ENCODE measurements around the gene CRYAA.
"Not testable (repeated sequence)": the region's sequence is repeated elsewhere in the genome, so short reads cannot be mapped to it uniquely, and the experiment has no call there.

The CRYAA gene

GRCh38 chr21:43177043-43177906 is 8.5 kb downstream of the CRYAA start:
- not testable (repeated sequence) for DNase-seq

GRCh38 chr21:43178175-43178826 is 9.5 kb downstream of the CRYAA start:
- DNase-seq: not testable (repeated sequence)

- not testable (repeated sequence) for DNase-seq
Observed at GRCh38 chr21:43181033-43181432, 12.2 kb downstream of the CRYAA start.

- not testable (repeated sequence) for DNase-seq
Observed at GRCh38 chr21:43187268-43187667, 18.5 kb downstream of the CRYAA start.

GRCh38 chr21:43187715-43188114 is 18.9 kb downstream of the CRYAA start:
- DNase-seq: no peak

GRCh38 chr21:43188181-43188580 is 19.4 kb downstream of the CRYAA start:
- no peak for DNase-seq

- no peak for DNase-seq
Observed at GRCh38 chr21:43188592-43189210, 19.9 kb downstream of the CRYAA start.

GRCh38 chr21:43189936-43190335 is 21.1 kb downstream of the CRYAA start:
- DNase-seq: no peak

GRCh38 chr21:43190544-43190943 is 21.7 kb downstream of the CRYAA start:
- DNase-seq: no peak

- no peak for DNase-seq
Observed at GRCh38 chr21:43190951-43191350, 22.1 kb downstream of the CRYAA start.

GRCh38 chr21:43191521-43191920 is 22.7 kb downstream of the CRYAA start:
- no peak for DNase-seq

GRCh38 chr21:43191971-43192370 is 23.2 kb downstream of the CRYAA start:
- no peak for DNase-seq

- DNase-seq: no peak
Observed at GRCh38 chr21:43192501-43193081, 23.8 kb downstream of the CRYAA start.

GRCh38 chr21:43193088-43193650 is 24.4 kb downstream of the CRYAA start:
- DNase-seq: no peak

GRCh38 chr21:43193651-43194302 is 25.0 kb downstream of the CRYAA start:
- no peak for DNase-seq

GRCh38 chr21:43194303-43195120 is 25.7 kb downstream of the CRYAA start:
- DNase-seq: no peak

- no peak for DNase-seq
Observed at GRCh38 chr21:43195121-43196021, 26.6 kb downstream of the CRYAA start.

GRCh38 chr21:43196826-43197225 is 28.0 kb downstream of the CRYAA start:
- DNase-seq: no peak

GRCh38 chr21:43198376-43198775 is 29.6 kb downstream of the CRYAA start:
- no peak for DNase-seq

GRCh38 chr21:43201491-43201890 is 32.7 kb downstream of the CRYAA start:
- no peak for DNase-seq

- no peak for DNase-seq
Observed at GRCh38 chr21:43203591-43203990, 34.8 kb downstream of the CRYAA start.

Data from NCI-H1417 treated with DMSO at 0.1 percent for 48 hours (cell line).